Measurements from ENCODE around the gene FAM193A.

- TF ChIP-seq, protein P1, sequence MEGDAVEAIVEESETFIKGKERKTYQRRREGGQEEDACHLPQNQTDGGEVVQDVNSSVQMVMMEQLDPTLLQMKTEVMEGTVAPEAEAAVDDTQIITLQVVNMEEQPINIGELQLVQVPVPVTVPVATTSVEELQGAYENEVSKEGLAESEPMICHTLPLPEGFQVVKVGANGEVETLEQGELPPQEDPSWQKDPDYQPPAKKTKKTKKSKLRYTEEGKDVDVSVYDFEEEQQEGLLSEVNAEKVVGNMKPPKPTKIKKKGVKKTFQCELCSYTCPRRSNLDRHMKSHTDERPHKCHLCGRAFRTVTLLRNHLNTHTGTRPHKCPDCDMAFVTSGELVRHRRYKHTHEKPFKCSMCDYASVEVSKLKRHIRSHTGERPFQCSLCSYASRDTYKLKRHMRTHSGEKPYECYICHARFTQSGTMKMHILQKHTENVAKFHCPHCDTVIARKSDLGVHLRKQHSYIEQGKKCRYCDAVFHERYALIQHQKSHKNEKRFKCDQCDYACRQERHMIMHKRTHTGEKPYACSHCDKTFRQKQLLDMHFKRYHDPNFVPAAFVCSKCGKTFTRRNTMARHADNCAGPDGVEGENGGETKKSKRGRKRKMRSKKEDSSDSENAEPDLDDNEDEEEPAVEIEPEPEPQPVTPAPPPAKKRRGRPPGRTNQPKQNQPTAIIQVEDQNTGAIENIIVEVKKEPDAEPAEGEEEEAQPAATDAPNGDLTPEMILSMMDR (IDR thresholded peaks at IDR 0.05), result no peak
- no peak for TF ChIP-seq POLR2A (IDR thresholded peaks at IDR 0.05)
Measured at GRCh38 chr4:2619459-2619858, 83.0 kb downstream of the FAM193A start.
